Measurements from ENCODE around the gene LSM4.

Gene LSM4

GRCh38 chr19:18282021-18282787, 40.7 kb downstream of the LSM4 start (continued):
- TF ChIP-seq ZNF692 (tag by site-specific recombination; IDR thresholded peaks at IDR 0.05) (0 out of 2 replicates have a peak, but pooled peaks have one; percentile 15), ZNF701 (tag by site-specific recombination; IDR thresholded peaks at IDR 0.05) (no peak), ZNF677 (tag by site-specific recombination; IDR thresholded peaks at IDR 0.05) (no peak), ZBTB21 (tag by site-specific recombination; IDR thresholded peaks at IDR 0.05) (no peak), FEZF1 (tag by site-specific recombination; IDR thresholded peaks at IDR 0.05) (no peak), ZNF501 (tag by site-specific recombination; IDR thresholded peaks at IDR 0.05) (no peak), ZNF521 (tag by site-specific recombination; IDR thresholded peaks at IDR 0.05) (no peak), ZNF157 (tag by site-specific recombination; IDR thresholded peaks at IDR 0.05) (no peak), ZIC2 (tag by site-specific recombination; IDR thresholded peaks at IDR 0.05) (peak; percentile 61; the same call in 1 of the 2 replicates), ZNF416 (tag by site-specific recombination; IDR thresholded peaks at IDR 0.05) (no peak), ZNF391 (tag by site-specific recombination; IDR thresholded peaks at IDR 0.05; ENCODE audit: borderline replicate concordance, low read depth) (no peak), AEBP2 (tag by site-specific recombination; IDR thresholded peaks at IDR 0.05; ENCODE audit: borderline replicate concordance) (no peak), YY2 (tag by site-specific recombination; IDR thresholded peaks at IDR 0.05) (no peak), ZBTB6 (tag by site-specific recombination; IDR thresholded peaks at IDR 0.05) (peak; percentile 21; the same call in 1 of the 2 replicates), CTCF (tag by site-specific recombination; IDR thresholded peaks at IDR 0.05) (no peak), ZNF529 (tag by site-specific recombination; IDR thresholded peaks at IDR 0.05; ENCODE audit: insufficient replicate concordance) (no peak), ZNF140 (tag by site-specific recombination; IDR thresholded peaks at IDR 0.05) (no peak), ZNF335 (tag by site-specific recombination; conservative IDR thresholded peaks at IDR 0.05) (peak; percentile 66), ZBTB26 (tag by site-specific recombination; optimal IDR thresholded peaks at IDR 0.05) (no peak), SP7 (tag by site-specific recombination; IDR thresholded peaks at IDR 0.05) (0 out of 2 replicates have a peak, but pooled peaks have one; percentile 16), ZNF707 (tag by site-specific recombination; IDR thresholded peaks at IDR 0.05) (no peak), ZNF571 (tag by site-specific recombination; IDR thresholded peaks at IDR 0.05) (no peak), ZNF202 (tag by site-specific recombination; IDR thresholded peaks at IDR 0.05; ENCODE audit: borderline replicate concordance) (no peak), GLIS1 (tag by site-specific recombination; IDR thresholded peaks at IDR 0.05) (peak; percentile 90), RBAK (tag by site-specific recombination; IDR thresholded peaks at IDR 0.05) (no peak), IKZF3 (tag by site-specific recombination; IDR thresholded peaks at IDR 0.05) (no peak), ZNF280D (tag by site-specific recombination; IDR thresholded peaks at IDR 0.05) (no peak), ZBTB17 (tag by site-specific recombination; IDR thresholded peaks at IDR 0.05) (peak; percentile 54; the same call in 1 of the 2 replicates), ZNF324 (tag by site-specific recombination; IDR thresholded peaks at IDR 0.05) (no peak), ZNF654 (tag by site-specific recombination; IDR thresholded peaks at IDR 0.05; ENCODE audit: low read depth) (no peak)
